NCI-H1048 (cell line): ENCODE data around the gene LCN6.
"Not testable (repeated sequence)": the region's sequence is repeated elsewhere in the genome, so short reads cannot be mapped to it uniquely, and the experiment has no call there.

Experiments used
- DNase-seq: peaks from one replicate; lab custom pipeline; 2025; lab: John Stamatoyannopoulos, UW

The LCN6 gene

DNA sequence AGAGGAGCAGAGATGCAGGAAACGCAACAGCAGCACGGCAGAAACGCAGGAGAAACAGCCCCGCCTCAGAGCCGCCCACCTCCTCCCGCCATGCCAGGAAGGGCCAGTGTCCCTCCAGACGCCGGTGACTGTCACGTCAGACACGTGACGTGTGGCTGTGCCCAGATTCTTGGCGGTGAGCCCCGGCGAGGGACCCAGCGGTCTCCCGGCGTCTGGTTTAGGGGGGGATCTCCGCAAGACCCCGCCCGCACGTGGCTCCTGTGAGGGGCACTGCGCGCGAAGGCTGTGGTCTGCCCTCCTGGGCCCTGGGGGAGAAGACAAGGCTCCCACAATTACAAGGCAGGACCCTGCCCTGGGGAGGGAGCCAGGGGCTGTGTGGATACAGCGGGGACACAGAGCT lies 12.1 kb upstream of the LCN6 start:
- no peak for DNase-seq

DNA sequence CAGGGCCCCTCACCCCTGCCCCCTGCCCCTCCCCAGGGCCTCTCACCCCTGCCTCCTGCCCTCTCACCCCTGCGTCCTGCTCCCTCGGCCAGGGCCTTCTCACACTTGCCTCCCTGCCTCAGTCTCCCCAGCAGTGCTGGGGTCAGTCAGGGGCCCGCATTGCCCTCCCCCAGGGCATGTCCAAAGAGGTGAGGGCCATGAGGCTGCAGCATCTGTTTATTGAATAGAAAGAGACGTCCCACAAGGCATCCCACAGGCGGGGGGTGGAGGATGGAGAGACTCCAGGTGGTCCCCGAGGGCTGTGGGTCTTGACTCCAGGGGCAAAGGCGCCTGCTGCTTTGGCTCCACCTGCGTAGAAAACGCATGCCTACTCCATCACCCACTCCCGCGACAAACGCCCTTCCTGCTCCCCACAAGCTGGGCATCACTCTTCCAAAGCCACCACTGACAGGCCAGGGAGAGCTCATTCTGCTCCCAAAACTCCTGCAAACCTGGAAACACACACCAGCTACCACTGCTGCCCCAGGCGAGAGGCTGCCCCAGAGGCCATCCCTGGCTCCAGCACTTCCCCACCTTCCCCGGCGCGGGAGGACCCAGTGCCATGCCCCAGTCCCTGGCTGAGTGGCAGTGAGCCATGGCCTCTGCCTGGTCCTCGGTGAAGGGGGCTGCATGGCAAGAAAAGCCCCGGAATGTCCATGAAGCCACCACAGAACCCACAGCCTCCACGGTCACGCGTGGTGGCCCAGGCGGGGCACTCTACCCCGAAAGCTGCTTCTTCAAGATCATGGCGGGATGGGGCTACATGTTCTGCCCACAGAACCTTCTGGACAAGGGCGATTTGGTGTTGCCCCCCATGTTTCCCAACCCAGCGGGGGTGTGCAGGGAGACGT lies 11.4 kb upstream of the LCN6 start:
- no peak for DNase-seq

- no peak for DNase-seq
Observed at GRCh38 chr9:136759001-136759400, 10.7 kb upstream of the LCN6 start.

DNA sequence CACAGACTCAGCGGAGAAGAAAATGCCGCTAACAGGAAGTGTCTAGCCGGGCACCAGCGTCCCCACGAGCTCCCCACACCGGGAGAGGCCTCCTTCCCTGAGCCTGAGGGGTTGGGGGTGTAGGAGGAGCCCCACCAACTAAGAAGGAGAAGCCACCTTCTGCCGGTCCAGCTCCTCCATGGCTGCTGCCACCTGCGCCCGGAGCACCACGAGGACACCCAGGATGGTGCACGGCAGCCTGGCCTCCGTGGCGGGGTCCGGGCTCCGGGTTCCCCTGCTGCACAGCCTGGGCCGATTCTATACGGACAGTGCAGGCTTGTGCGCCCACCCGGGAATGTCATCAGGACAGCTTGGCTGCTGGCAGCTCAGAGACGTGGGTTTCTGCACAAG lies 9.4 kb upstream of the LCN6 start:
- no peak for DNase-seq

DNA sequence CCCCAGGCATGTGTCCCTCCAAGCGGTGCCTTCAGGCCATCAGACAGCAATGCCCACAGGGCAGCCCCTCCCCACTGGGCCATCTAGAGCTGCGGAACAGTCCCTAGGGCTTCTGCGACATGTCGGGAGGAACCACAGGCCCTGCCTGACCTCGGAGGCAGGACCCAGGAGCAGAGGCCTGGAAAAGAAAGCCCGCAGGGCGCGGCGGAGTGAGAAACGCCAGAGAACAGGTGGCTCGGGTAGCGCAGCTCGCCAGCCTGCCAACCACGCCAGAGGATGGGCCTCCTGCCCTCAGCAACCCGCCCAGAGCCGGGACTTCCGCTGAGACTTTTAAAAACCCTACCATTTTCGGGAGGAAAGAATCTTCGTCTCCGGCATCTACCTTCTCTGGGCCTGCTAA lies 9.0 kb upstream of the LCN6 start:
- DNase-seq: no peak

GRCh38 chr9:136756836-136757235 lies 8.5 kb upstream of the LCN6 start:
- DNase-seq: no peak

GRCh38 chr9:136756134-136756438 lies 7.8 kb upstream of the LCN6 start:
- no peak for DNase-seq

DNA sequence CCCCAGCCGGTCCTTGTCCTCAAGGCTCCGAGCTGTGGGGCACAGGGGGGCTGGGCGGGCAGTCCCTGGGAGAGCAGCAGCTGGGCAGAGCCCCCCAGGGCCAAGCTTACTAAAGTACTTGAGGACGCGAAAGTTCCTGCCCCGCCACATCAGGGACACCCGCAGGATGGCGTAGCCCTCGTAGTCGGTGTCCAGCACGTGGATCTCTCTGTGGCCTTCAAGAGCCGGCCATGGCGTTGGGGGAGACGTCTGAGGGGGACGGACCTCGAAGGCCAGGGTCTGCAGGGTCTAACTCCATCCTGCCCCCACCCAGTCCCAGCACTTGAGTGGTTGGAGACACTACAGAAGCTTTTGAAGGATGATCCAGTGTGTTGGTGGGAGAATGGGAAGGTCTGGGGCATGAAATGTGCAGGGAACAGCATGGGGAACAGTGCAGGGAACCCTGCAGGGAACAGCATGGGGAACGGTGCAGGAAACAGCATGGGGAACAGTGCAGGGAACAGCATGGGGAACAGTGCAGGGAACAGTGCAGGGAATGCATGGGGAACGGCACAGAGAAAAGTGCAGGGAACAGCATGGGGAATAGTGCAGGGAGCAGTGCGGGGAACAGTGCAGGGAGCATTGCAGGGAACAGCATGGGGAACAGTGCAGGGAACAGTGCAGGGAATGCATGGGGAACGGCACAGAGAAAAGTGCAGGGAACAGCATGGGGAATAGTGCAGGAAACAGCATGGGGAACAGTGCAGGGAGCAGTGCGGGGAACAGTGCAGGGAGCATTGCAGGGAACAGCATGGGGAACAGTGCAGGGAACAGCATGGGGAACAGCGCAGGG lies 7.2 kb upstream of the LCN6 start:
- DNase-seq: not testable (repeated sequence)

- no peak for DNase-seq
Observed at GRCh38 chr9:136754626-136755301, 6.4 kb upstream of the LCN6 start.

DNA sequence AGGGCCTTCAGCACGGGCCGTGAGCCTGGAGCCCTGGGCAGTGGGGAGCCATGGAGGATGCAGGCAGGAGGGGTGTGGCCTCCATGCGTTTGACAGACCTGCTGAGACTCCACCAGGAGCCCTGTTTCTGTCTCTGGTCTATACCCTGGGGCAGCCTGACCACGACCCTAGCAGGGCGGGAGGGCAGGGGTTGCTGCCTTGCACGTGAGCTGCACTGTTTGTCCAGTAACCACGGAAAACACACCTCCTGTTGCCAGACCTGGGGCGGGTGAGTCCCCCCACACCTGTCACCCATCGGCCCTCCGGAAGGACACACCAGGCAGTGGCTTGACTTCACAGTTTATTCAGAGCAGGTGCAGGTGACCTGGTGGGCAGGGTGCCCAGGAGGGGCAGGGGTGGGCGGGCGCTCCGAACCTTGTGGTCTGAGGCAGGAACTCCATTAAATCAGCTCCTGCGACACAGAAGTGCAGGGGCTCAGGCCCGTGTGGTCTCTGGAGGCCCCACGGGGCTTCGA lies 5.8 kb upstream of the LCN6 start:
- no peak for DNase-seq

DNA sequence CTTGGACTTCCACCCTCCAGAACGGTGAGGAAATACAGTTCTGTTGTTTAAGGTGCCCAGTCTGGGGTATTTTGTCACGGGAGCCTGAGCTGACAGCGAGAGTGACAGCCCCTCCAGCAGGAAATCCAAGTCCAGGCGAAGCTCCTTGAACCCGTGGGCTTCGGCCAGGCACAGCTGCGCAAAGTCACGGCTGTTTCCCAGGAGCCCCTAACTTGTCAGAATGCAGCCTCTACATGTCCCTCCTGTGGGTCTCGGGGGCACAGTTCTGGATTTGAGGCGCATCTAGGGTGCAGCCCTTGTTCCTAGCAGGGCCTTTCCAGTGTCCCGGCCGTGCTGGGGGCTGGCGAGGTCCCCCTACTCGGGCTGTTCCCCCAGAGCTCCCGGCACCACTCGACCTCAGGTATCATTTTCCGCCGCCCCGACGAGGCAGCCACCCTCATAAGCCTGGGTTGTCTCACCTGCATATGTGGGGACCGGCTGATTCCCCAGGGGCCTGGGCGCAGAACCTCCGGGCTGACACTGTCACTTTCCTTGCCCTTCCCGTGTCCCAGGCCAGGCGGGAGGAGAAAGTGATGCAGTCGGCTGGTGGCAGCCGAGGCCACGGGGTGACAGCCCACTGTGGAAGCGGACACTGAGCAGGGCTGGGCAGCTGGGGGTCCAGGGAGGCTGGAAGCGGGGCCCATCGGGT lies 5.2 kb upstream of the LCN6 start:
- DNase-seq: no peak

GRCh38 chr9:136751814-136752213 lies 3.5 kb upstream of the LCN6 start:
- DNase-seq: no peak

GRCh38 chr9:136751244-136751643 lies 2.9 kb upstream of the LCN6 start:
- DNase-seq: no peak

GRCh38 chr9:136750526-136750925 lies 2.2 kb upstream of the LCN6 start:
- no peak for DNase-seq

DNA sequence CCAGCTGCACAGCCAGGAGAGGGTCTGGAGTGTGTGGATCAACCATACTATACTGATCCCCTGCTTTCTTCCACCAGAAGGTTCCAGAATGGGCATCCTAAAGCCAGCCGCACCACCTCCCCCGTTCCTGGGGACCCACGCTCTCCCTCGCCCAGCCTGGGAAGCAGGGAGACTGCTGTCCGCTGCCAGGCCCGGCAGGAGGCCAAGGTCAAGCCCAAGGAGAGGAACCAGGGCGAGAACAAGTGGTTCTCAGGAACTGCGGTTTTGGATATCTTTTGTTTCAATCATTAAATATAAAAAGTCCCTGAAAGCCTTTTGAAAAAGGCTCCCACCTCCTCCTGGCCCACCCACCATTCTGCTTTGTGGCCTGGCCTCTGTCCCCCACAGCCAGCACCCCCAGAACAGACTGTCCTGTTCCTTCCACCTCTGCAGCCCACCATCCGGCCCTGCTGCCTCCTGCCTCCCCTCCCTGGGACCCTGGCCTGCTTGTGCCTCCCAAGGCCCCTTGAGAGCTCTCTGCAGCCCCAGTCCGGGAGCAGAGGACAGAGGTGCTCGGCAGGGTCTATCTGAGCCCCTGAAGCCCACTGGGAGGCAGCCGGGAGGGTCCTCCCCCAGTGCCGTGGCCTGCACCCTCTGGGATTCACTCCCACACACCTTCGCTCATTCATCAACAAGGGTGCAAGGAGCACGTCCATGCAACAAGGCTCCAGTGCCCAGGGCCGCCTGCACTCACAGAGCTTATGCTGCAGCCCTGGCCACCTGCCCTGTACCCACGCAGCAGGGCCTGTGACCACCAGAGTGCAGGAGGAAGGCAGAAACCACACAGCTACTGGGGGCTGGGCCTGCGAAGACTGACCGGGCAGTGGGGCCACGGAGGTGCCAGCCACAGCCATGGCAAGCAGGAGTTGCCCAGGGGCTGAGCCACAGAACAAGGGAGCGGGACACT lies 614 bp upstream of the LCN6 start:
- no peak for DNase-seq

- DNase-seq: no peak
Observed at GRCh38 chr9:136747161-136748060, 914 bp downstream of the LCN6 start.

DNA sequence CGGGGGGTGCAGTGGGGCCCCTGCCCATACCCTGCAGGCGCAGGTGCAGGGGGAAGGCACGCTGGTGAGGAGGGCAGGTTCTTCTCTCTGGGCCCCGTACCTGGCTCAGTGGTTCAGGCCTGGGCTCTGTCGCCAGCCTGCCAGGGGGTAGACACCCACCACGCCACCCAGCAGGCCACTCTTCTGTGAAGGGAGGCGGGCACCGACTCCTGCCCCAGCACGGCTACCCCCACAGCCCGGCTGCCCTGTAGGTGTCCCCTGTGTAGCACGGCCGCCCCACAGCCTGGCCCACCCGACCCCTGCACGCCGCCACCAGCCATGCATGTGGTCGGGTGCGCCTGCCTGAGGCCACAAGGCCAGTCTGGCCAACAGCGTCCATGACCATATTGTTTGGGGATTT lies 1.7 kb downstream of the LCN6 start:
- DNase-seq: no peak

- DNase-seq: no peak
Observed at GRCh38 chr9:136746155-136746490, 2.2 kb downstream of the LCN6 start.

DNA sequence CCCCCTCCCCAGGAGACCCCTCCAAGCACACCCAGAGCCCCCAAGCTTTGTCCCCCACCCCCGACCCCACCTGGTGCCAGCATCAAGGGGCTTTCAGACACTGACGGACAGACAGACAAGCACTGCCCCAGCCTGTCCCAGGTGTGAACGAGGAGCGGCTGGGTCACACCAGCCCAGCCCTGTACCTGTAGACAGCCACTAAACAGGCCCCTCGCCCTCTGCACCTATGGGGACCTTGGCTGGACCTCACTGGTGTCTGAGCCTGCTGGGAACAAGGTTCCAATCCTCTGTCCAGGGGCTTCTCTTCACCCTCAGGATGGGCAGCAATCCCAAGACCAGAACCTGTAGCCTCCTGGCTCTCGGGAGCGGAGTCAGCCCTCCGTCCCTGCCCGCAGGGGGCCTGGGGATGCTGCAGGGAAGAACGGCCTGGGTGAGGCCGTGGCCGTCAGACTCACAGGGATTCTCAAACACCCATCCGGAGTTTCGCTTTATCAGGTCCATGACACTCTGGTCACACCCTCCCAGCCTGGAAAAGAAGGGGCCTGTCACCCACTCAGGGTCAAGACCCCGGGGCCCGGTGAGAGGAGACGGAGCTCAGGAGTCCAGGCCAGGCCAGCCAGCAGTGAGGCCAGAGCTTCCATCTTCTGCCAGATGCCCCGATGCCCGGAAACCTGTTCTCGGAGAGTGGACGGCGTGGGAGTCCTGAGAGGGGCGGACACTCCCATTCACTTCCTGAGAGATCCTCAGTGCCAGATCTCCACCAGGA lies 2.8 kb downstream of the LCN6 start:
- DNase-seq: no peak
